NOMO-1 (cell line): ENCODE results near the gene F7.

ENCODE experiments used
- DNase-seq, 2 experiments: peaks; one replicate each; lab custom pipeline; 2025; ENCODE audit not compliant: unreplicated experiment in 2 of 2; lab: John Stamatoyannopoulos, UW

The F7 gene

DNA sequence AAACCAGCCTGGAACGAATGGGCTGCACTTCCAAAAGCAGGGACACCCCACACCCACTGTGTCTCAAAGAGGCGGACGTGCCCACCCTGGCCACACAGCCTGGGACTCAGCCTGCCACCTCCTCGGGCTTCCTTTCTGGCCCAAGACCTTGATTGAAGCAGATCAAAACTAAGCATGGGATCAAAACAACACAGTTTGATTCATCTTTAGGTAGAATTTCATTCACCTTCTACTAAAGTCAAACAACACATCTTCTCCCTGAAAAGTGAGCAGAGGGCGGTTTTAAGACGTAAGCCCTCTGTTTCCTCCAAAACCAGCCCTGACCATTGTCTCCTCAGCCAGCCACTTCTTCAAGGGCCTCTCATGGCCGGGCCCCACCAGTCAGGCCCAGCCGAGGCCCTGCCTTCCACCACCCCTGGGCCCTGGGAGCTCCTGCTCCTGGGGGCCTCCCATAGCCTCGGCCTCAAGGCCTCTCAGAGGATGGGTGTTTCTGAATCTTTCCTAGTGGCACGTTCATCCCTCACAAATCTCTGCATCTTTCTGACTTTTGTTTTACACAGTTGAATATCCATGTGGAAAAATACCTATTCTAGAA lies 10.7 kb downstream of the F7 start:
- no peak for DNase-seq

DNA sequence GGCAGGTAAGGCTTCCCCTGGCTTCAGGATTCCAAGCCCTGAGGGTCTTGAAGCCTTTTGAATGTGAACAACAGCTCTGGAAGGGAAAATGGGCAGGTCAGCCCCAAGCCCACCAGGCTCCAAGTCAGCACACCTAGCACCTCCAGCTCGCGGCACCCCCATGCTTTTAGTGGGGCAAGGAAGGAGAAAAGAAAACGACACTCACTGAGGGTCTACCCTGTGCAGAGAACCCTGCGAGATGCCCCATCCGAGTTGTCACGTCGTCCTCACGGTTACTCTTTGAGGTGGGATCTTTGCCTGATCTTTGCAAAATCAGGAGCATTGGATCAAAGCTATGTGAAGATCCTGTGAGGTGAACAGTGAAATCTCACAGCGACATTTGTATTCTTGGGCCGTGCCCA lies 11.3 kb downstream of the F7 start:
- no peak for DNase-seq

DNA sequence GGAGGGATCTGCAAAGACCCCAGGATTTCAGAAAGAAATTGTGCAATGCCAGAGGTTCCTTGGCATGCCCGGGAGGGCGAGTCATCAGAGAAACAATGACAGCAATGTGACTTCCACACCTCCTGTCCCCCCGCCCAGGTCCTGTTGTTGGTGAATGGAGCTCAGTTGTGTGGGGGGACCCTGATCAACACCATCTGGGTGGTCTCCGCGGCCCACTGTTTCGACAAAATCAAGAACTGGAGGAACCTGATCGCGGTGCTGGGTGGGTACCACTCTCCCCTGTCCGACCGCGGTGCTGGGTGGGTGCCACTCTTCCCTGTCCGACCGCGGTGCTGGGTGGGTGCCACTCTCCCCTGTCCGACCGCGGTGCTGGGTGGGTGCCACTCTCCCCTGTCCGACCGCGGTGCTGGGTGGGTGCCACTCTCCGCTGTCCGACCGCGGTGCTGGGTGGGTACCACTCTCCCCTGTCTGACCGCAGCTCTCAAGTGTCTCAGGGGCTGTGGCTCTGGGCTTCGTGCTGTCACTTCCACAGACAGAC lies 11.8 kb downstream of the F7 start:
- DNase-seq, result no peak

DNA sequence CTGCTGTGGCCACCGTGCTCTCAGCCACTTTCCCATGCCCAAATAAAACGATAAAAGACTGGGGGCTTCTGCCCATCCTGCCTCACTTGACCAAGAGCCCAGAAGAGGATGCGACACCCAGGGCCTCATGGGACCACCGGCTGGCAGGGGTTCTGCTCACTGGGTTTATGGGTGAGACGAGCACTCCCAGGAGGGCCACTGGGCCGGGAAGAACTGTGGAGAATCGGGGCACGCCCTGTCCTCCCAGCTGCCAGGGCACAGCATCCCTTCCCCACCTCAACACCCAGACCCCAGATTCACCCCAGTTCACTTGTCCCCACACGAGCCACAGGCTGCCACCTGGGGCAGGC lies 12.3 kb downstream of the F7 start:
- DNase-seq, result no peak

DNA sequence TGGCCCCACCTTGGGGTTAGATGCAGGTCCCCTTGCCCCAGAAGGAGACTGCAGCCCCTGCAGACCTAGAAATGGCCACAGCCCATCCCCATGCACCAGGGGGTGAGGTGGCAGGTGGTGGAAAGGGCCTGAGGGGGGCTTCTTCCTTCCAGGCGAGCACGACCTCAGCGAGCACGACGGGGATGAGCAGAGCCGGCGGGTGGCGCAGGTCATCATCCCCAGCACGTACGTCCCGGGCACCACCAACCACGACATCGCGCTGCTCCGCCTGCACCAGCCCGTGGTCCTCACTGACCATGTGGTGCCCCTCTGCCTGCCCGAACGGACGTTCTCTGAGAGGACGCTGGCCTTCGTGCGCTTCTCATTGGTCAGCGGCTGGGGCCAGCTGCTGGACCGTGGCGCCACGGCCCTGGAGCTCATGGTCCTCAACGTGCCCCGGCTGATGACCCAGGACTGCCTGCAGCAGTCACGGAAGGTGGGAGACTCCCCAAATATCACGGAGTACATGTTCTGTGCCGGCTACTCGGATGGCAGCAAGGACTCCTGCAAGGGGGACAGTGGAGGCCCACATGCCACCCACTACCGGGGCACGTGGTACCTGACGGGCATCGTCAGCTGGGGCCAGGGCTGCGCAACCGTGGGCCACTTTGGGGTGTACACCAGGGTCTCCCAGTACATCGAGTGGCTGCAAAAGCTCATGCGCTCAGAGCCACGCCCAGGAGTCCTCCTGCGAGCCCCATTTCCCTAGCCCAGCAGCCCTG lies 12.8 kb downstream of the F7 start:
- DNase-seq, result no peak

DNA sequence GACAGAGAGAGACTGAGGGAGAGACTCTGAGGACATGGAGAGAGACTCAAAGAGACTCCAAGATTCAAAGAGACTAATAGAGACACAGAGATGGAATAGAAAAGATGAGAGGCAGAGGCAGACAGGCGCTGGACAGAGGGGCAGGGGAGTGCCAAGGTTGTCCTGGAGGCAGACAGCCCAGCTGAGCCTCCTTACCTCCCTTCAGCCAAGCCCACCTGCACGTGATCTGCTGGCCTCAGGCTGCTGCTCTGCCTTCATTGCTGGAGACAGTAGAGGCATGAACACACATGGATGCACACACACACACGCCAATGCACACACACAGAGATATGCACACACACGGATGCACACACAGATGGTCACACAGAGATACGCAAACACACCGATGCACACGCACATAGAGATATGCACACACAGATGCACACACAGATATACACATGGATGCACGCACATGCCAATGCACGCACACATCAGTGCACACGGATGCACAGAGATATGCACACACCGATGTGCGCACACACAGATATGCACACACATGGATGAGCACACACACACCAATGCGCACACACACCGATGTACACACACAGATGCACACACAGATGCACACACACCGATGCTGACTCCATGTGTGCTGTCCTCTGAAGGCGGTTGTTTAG lies 13.7 kb downstream of the F7 start:
- DNase-seq, result no peak

DNA sequence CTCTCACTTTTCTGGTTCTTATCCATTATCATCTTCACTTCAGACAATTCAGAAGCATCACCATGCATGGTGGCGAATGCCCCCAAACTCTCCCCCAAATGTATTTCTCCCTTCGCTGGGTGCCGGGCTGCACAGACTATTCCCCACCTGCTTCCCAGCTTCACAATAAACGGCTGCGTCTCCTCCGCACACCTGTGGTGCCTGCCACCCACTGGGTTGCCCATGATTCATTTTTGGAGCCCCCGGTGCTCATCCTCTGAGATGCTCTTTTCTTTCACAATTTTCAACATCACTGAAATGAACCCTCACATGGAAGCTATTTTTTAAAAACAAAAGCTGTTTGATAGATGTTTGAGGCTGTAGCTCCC lies 14.2 kb downstream of the F7 start:
- DNase-seq, result no peak

DNA sequence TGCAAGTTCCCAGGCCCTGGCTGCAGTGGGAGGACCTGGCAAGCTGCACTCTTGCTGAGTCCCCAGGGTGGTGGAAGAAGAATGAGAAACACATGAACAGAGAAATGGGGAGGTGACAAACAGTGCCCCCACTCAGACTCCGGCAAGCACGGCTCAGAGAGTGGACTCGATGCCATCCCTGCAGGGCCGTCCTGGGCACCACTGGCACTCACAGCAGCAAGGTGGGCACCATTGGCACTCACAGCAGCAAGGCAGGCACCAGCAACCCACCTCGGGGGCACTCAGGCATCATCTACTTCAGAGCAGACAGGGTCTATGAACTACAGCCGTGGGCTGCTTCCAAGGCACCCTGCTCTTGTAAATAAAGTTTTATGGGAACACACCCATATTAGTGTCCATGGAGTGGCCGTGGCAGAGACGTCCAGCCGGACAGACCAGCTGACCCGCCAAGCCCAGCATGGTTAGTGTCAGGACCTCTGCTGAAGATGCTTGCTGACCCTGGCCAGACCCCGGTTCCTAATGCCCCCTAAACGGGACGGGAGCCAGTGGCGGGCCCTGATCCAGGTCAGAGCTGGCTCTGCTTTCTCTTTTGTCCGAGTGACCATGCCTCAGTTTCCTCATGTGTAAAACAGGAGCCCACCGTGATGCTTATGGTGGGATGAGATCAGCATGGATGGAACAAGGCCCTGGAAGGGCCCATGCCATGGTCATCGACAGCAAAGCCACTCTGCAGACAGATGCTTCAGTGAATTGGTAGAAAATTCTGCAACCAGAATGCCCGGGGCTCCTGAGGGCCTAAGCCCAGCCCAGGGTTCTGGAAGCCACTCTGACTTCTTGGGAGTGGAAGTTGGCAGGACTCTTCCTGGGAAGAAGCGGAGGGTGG lies 14.9 kb downstream of the F7 start:
- DNase-seq, result no peak

DNA sequence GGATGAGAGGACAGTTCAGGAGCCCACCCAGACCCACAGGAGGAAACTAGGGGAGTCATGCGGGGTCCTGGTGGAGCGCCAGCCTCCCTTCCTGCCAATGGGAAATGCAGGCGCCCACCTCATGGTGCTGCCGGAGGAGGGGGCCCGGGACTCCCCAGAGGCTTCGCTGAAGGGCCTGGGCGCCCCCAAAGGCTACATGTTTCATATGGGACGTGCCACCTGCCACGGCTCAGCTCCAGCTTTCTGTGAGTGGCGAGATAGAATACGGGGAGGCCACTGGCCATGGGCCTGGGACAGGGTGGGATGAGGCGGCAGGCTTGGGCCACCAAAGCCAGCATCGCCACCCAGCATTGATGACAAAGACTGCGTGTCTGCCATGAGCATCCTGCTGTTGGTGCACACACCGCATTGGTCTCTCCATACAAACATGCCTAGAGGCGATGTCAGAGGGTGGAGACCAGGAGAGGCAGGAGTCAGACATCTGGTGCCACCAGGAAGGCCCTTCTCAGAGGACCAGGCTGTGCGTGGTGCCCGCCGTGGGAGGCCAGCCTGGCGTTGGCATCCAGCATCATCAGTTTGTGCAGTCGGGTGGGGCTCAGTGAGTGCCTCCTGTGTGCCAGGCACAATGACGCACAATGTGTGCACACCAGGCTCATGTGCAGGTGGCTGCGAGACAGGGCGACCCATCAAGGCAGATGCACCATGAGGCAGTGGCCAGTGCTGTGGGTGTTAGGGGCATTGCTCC lies 15.8 kb downstream of the F7 start:
- DNase-seq, result no peak

DNA sequence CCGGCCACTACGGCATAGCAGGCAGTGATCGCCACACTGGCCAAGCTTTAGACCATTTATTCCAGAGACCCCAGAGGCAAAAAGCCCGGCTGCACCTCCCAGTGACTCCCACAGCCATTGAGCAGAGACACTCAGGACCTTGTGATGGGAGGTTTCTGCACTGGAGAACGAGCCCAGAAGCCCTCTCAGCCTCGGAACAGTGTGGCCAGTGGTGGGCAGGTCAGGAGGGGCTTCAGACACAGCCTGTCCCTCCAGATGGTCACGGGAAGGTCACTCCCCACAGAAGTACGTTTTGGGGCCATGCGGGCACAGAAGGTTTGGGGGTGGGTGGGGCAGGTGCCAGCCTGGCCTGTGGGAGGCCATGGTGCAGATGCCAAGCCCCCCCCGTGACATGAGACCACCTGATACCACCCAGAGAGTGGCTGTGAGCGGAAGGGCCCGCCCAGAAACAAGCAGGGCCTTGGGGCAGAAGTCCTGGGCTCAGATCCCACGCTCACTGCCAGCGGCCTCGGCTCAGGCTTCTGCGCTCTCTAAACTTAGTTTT lies 16.4 kb downstream of the F7 start:
- DNase-seq, result no peak

DNA sequence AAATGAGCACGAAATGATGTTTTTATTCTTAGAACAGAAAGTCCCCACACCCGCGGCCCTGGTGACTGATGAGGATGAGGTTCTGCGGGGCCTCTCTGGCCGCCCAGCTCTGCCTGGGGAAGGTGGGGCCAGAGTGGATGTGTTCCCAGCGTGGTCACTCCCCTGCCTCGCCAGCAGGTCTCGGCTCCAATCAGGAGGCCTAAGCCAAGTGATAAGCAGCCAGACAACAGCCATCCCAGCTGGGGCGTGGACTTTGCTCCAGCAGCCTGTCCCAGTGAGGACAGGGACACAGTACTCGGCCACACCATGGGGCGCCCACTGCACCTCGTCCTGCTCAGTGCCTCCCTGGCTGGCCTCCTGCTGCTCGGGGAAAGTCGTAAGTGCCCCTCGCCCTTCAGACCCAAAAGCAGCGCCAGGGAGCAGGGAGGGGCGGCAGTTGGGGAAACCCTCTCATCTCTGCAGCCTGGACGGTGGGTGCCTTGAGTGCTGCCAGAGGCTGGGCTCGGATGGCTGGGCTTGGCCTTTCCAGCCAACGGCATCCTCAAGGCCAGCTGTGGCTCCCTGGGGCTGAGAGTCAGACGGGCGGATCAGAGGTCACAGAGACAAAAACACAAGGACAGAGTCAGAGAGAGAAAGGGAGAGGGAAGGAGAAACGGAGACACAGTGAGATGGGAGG lies 17.1 kb downstream of the F7 start, which contains the start of gene F10:
Gene F10 (plus strand): TSS at position 250 of the 676 bp plus-strand sequence. CDS start 57 bp downstream, at position 307.
- DNase-seq, result no peak

DNA sequence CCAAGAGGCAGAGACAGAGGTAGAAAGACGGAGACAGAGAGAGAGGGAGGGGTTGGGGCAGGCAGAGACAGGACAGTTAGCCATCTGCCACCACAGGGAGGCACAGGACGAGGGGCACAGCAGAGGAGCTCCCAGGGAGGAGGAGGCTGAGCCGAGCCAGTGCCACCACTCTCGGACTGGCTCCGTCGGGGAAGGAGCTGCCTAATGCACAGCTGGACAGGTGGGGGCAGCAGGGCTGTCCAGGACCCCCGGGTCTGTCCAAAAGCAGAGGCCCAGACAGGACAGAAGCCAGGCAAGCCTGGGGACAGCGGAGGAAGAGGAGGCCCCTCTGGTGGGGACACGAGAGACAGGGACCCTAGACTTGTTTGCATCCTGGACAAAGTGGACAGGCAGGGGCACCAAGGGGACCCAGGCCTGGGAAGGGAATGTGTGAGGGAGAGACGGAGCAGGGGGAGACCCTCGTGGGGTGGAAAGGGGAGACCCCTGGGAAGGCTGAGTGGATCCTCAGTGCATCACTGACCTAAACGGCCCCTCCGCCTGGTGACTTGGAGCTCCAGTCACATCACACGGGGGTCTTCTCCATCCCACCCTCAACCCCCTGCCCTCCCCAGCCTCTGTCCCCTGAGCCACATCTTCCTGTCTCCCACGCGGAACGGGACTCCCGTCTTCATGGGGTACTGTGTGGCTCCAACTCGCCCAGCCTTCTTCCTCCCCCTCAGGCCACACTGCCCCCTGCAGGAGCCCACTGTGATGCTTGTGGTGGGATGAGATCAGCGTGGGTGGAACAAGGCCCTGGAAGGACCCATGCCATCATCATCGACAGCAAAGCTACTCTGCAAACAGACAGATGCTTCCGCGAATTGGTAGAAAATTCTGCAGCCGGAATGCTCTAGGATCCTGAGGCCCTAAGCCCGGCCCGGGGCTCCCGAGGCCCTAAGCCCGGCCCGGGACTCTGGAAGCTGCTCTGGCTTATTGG lies 17.9 kb downstream of the F7 start:
- DNase-seq, result no peak

DNA sequence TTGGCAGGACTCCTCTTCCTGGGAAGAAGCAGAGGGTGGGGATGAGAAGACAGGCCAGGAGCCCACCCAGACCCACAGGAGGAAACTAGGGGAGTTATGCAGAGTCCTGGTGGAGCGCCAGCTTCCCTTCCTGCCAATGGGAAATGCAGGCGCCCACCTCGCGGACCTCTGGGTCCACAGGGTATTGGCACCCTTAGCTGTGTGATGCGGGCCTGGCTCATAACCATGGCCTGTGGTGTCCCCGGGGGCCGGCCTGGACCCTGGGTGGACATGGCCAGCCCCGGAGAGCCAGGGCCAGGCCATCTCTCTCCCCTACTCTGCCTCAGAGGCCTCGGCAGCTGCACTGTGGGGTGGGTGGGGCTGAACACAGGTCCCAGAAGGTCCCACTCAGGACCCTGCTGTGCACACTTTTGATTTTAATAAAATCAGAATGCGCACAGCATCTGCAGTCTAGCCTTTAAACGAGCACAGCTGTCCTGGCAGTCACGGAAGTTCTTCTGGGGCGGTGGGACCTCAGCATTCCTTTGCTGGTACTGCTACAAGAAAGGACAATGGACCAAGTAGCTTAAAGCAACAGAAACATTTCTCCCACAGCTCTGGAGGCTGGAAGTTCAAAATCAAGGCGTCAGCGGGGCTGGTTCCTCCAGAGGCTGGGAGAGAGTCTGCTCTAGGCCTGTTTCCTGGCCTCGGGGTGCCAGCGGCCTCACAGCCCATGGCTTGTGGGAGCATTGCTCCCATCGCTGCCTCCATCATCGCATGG lies 18.8 kb downstream of the F7 start:
- DNase-seq, result no peak

DNA sequence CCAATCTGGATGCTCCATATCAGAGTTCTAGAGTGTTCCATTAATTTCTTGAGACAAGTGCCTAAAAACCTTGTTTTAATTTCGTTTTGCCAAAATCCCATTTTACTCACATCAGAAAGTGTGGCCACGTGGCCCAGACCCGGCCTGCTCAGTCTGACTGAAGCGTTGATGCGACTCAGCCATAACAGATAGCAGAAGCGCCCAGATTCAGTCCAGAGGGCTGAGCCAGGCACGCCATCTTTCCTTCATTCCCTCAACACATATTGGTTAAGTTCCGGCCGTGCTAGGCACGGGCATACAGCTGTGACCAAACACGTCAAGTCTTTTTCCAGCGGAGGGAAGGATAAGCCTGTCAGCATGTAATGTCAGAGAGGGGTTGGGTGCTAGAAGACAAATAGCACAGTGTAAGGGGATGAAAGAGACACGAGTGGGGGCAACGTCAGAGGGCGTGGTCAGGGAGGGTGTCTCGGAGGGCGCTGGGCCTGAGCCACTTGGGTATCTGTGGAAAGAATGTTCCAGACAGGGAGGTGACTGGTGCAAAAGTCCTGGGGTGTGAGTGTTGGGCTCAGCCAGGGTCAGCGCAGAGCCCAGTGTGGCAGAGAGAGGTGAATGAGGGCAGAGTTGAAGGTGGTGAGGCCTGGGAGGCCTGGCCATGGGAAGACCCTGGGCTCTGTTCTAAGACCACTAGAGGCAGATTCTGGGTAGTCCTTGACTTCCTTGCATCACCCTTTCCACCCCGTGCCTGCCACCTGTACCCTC lies 20.1 kb downstream of the F7 start:
- DNase-seq, result no peak

DNA sequence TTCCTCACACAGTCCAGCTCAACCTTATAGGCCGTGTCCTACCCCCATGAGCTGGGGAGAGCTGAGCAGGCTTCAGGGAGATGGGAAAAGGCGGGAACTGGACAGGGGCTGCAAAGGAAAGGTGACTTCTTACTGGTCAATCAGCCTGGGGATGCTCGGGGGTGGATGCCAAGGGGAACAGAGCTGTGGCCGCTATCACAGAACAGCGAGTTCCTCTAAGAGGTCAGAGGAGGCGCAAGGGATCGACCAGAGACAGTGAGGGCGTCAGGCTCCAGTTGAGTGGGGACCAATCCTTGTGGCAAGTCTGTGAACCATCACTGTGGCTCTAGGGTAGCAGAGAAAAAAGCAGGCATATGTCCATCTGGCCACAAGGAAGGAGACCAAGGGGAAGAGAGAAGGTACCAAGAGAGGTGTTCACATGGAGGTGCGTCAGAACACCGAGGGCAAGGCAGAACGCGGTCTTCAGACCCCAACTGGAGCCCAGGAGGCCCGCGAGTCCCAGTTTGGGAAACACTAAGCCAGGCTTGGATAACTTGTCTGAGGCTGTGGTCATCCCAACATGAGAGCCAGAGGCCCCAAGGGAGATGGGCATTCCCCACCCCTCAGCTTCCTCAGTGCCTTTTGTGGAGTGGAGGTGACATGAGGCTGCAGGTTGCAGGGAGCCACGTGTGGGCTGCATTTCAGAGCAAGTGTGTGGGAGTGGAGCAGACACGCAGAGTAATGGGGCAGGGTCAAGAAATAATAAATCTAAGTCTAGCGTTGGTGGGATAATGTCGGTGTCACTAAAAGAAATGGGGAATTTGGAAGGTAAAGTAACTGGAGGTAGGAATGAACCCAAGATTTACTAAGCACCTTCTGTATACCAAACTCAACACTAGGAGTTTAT lies 20.9 kb downstream of the F7 start:
- no peak for DNase-seq

DNA sequence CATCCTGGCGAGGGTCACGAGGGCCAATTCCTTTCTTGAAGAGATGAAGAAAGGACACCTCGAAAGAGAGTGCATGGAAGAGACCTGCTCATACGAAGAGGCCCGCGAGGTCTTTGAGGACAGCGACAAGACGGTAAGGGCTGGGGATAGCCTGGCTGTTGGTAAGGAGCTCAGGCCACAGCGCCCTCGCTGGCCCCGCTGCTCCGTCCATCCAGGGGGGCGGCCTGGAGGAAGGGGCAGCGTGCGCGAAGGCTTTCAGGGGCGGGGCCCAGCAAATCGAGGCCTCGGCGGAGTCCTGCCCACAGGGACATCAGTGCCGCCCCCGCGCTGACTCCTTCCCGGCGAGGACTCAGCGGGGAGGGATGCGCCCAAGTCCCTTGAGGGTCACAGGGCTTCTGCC lies 23.9 kb downstream of the F7 start:
- no peak for DNase-seq
